SK-N-SH (cell line): ENCODE measurements around the gene GATAD2B. TPM values are rescaled to one million over a fixed set of nuclear protein-coding genes. Genes with fewer than 3 reads are reported as not detected.

Experiments
- CTCF ChIA-PET: fragments of 300-600, 350-600 bp; formaldehyde crosslinking; extraction: SDS; loops from one replicate; lab custom pipeline; 2021; lab: Yijun Ruan, JAX
- POLR2A ChIA-PET: fragments of 350-600 bp; sonication (Branson Sonifier 250); formaldehyde crosslinking; extraction: SDS; loops from one replicate; lab custom pipeline; 2020; ENCODE audit warnings: antibody characterized with exemption, inconsistent platforms; lab: Yijun Ruan, JAX
- DNase-seq: peaks from one replicate; pipeline ENCODE4 v3.0.0; 2012
- H2AFZ ChIP-seq: fragments of 200-600 bp; sonication (generic); 2 replicates; pipeline ENCODE4 v1.8.1; 2016; ENCODE audit warnings: antibody characterized with exemption, mild to moderate bottlenecking, low read depth
- H3F3A ChIP-seq: fragments of 200-600 bp; sonication (generic); replicated peaks from 2 replicates; pipeline ENCODE3; 2016; ENCODE audit warnings: antibody characterized with exemption, mild to moderate bottlenecking; ENCODE audit not compliant: insufficient read depth
- H3K27ac ChIP-seq, 2 experiments: fragments of 200-500 bp in 1 of 2; fragments of 200-600 bp in 1 of 2; sonication (Bioruptor generic) in 1 of 2; sonication (generic), shearing (Covaris generic) in 1 of 2; 2 replicates each; pipeline versions ENCODE4 v1.5.1 to v1.6.1; 2014 to 2016; ENCODE audit warnings: low read depth in 2 of 2, inconsistent platforms in 1 of 2, low read length in 1 of 2, mild to moderate bottlenecking in 1 of 2, mixed read lengths in 1 of 2
- H3K27me3 ChIP-seq: fragments of 200-600 bp; sonication (generic), shearing (Covaris generic); 2 replicates; pipeline ENCODE4 v1.6.1; 2016; ENCODE audit warnings: mixed run types; ENCODE audit not compliant: insufficient read depth
- H3K36me3 ChIP-seq, 2 experiments: fragments of 200-500 bp in 1 of 2; fragments of 200-600 bp in 1 of 2; sonication (Bioruptor generic) in 1 of 2; sonication (generic) in 1 of 2; replicated peaks in 1 of 2; 2 replicates each; pipeline versions ENCODE3 to v1.5.1; 2014 to 2016; ENCODE audit warnings: low read length in 1 of 2, mild to moderate bottlenecking in 1 of 2; ENCODE audit not compliant: insufficient read depth in 2 of 2, control insufficient read depth in 1 of 2
- H3K4me1 ChIP-seq, 2 experiments: fragments of 200-500 bp in 1 of 2; fragments of 200-600 bp in 1 of 2; sonication (Bioruptor generic) in 1 of 2; sonication (generic), shearing (Covaris generic) in 1 of 2; 2 replicates each; pipeline versions ENCODE4 v1.5.1 to v1.6.1; 2014 to 2016; ENCODE audit warnings: low read depth in 1 of 2, low read length in 1 of 2, mixed run types in 1 of 2; ENCODE audit not compliant: insufficient read depth in 2 of 2, control insufficient read depth in 1 of 2
- H3K4me2 ChIP-seq: fragments of 200-600 bp; sonication (generic), shearing (Covaris generic); 2 replicates; pipeline ENCODE4 v1.6.1; 2017; ENCODE audit warnings: mixed run types
- H3K4me3 ChIP-seq, 2 experiments: fragments of 200-500 bp in 1 of 2; fragments of 200-600 bp in 1 of 2; sonication (Bioruptor generic) in 1 of 2; sonication (generic), shearing (Covaris generic) in 1 of 2; 2 replicates each; pipeline versions ENCODE4 v1.5.1 to v1.8.1; 2014 to 2016; ENCODE audit warnings: low read depth in 2 of 2, inconsistent platforms in 1 of 2, low read length in 1 of 2, mild to moderate bottlenecking in 1 of 2, mixed read lengths in 1 of 2, moderate library complexity in 1 of 2
- H3K79me2 ChIP-seq: fragments of 200-600 bp; sonication (generic); 2 replicates; pipeline ENCODE4 v1.8.1; 2017; ENCODE audit warnings: mild to moderate bottlenecking; ENCODE audit not compliant: insufficient read depth
- H3K9ac ChIP-seq: fragments of 200-600 bp; sonication (generic); 2 replicates; pipeline ENCODE4 v1.6.1; 2017; ENCODE audit warnings: mixed run types
- H3K9me2 ChIP-seq: fragments of 200-600 bp; sonication (generic); 2 replicates; pipeline ENCODE4 v1.6.1; 2017; ENCODE audit warnings: mixed run types
- H3K9me3 ChIP-seq: fragments of 200-600 bp; sonication (generic); 2 replicates; pipeline ENCODE4 v1.6.1; 2017; ENCODE audit warnings: mixed run types, mild to moderate bottlenecking, moderate library complexity
- H4K20me1 ChIP-seq: fragments of 200-600 bp; sonication (generic); 2 replicates; pipeline ENCODE4 v1.6.1; 2017; ENCODE audit warnings: mild to moderate bottlenecking, mixed run types; ENCODE audit not compliant: insufficient read depth
- CHD2 ChIP-seq: fragments of 150-350 bp; IDR thresholded peaks from 2 replicates; pipeline ENCODE4 v1.6.1; 2018; ENCODE audit warnings: low read length; ENCODE audit not compliant: partially characterized antibody
- CTCF ChIP-seq: fragments of 200-600 bp; sonication (generic); IDR thresholded peaks from 2 replicates; pipeline ENCODE4 v1.6.1; 2017; ENCODE audit warnings: antibody characterized with exemption, mild to moderate bottlenecking, moderate library complexity
- EZH2phosphoT487 ChIP-seq: fragments of 200-600 bp; sonication (generic); IDR thresholded peaks from 2 replicates; pipeline ENCODE4 v1.6.1; 2017; ENCODE audit warnings: low read depth, mixed run types, mild to moderate bottlenecking, antibody characterized with exemption, moderate library complexity, borderline replicate concordance
- FOXM1 ChIP-seq: IDR thresholded peaks from 2 replicates; pipeline ENCODE4 v1.4.0; 2012; ENCODE audit warnings: low read depth, mild to moderate bottlenecking
- JUND ChIP-seq: IDR thresholded peaks from 2 replicates; pipeline ENCODE4 v1.4.0; 2012
- POLR2AphosphoS5 ChIP-seq: IDR thresholded peaks from 2 replicates; pipeline ENCODE4 v1.6.1; 2012; ENCODE audit warnings: low read depth, low read length
- SMC3 ChIP-seq: IDR thresholded peaks from 2 replicates; pipeline ENCODE4 v1.6.1; 2012; ENCODE audit warnings: low read depth, low read length, improper control_type of control experiment
- TCF12 ChIP-seq: IDR thresholded peaks from 2 replicates; pipeline ENCODE4 v1.4.0; 2012
- TEAD4 ChIP-seq: IDR thresholded peaks from 2 replicates; pipeline ENCODE4 v1.4.0; 2012; ENCODE audit warnings: mild to moderate bottlenecking, borderline replicate concordance; ENCODE audit not compliant: insufficient read depth
- USF1 ChIP-seq: IDR thresholded peaks from 2 replicates; pipeline ENCODE4 v1.4.0; 2012; ENCODE audit warnings: low read depth, borderline replicate concordance
- USF2 ChIP-seq: fragments of 150-350 bp; IDR thresholded peaks from 2 replicates; pipeline ENCODE4 v1.6.1; 2017; ENCODE audit warnings: antibody characterized with exemption, low read length, low read depth, borderline replicate concordance
- YY1 ChIP-seq: IDR thresholded peaks from 2 replicates; pipeline ENCODE4 v1.4.0; 2012; ENCODE audit warnings: low read depth, mild to moderate bottlenecking
- WGBS: methylation state at CpG from one replicate; pipeline ENCODE4 v1.1.6; 2017; ENCODE audit warnings: low lambda C conversion rate; 5-methylcytosine and 5-hydroxymethylcytosine counted together
- polyA plus RNA-seq, 3 experiments: library from polyadenylated mRNA; depleted of rRNA; stranded (reverse); fragments of >200 nt; gene quantifications; 2 replicates each; pipeline ENCODE4 v1.2.3, GENCODE V29; 2012

The GATAD2B gene
- polyA plus RNA-seq, 1 of the 3 experiments (the other 2 are of a cell fraction) = 2.8 TPM

- Histone ChIP-seq H3F3A (peaks cover 14% of the 10 kb centered on the region), H3K9me2 (no peaks in the 10 kb centered on the region), H3K9me3 (no peaks in the 10 kb centered on the region), H3K9ac (no peak overlapping the region), H3K4me3 (no peak overlapping the region), H2AFZ (no peak overlapping the region), H3K27me3 (no peaks in the 10 kb centered on the region)
- POLR2A ChIA-PET = no interaction called here
- TF ChIP-seq USF1 = no peak
- TF ChIP-seq USF2 = no peak
- no peak for TF ChIP-seq JUND
- TF ChIP-seq TEAD4 = no peak
- TF ChIP-seq YY1 = no peak
- TF ChIP-seq FOXM1 = no peak
- TF ChIP-seq EZH2phosphoT487 = no peak
- TF ChIP-seq SMC3 = no peak
- no peak for TF ChIP-seq POLR2AphosphoS5
- no peak for TF ChIP-seq TCF12
- TF ChIP-seq CTCF = no peak
- TF ChIP-seq CHD2 = no peak
- TF ChIP-seq, all 33 proteins: peak for 0
- peaks cover 0 to 21% of the 10 kb centered on the region in 2 experiments; a peak in 1 of 4 replicates for H3K4me1 ChIP-seq
- H4K20me1 ChIP-seq = no peaks in the 10 kb centered on the region
- H3K27ac ChIP-seq = no peak overlapping the region
- peaks cover 0 to 48% of the 10 kb centered on the region in 2 experiments for H3K36me3 ChIP-seq
- WGBS = over 99% methylated on average over 15 of the region's 18 CpGs
- no peak overlapping the region for H3K4me2 ChIP-seq
- peak; percentile 8 for DNase-seq
- CTCF ChIA-PET = no interaction called here
- no peaks in the 10 kb centered on the region for H3K79me2 ChIP-seq
Observed at GRCh38 chr1:153932156-153933131, 9.7 kb upstream of the GATAD2B start.
